PFSK-1 (cell line): ENCODE results near the gene FAM13A.

Experiments used
- FOXP2 ChIP-seq: optimal IDR thresholded peaks from 2 replicates; pipeline ENCODE3; 2011; ENCODE audit warnings: borderline replicate concordance, control low read depth, inconsistent platforms; ENCODE audit not compliant: insufficient read depth; ENCODE audit errors: extremely low read length, extremely low read depth
- POLR2AphosphoS5 ChIP-seq: IDR thresholded peaks from 2 replicates; pipeline ENCODE4 v1.6.1; 2012; ENCODE audit warnings: low read depth, mild to moderate bottlenecking, control low read depth, low read length, moderate library complexity
- SIN3A ChIP-seq: IDR thresholded peaks from 2 replicates; pipeline ENCODE4 v1.6.1; 2012; ENCODE audit warnings: mild to moderate bottlenecking, low read length, moderate library complexity, borderline replicate concordance; ENCODE audit not compliant: insufficient read depth
- TAF1 ChIP-seq: IDR thresholded peaks from 2 replicates; pipeline ENCODE4 v1.6.1; 2012; ENCODE audit warnings: low read length, control low read depth, borderline replicate concordance; ENCODE audit not compliant: insufficient read depth
- TF ChIP-seq, protein P1 (sequence below), 2 experiments: IDR thresholded peaks; 2 replicates each; pipeline versions ENCODE4 v1.6.1 to v1.8.0; 2011 to 2012; ENCODE audit warnings: low read depth in 2 of 2, low read length in 2 of 2, control low read depth in 1 of 2, inconsistent platforms in 1 of 2, mild to moderate bottlenecking in 1 of 2, moderate library complexity in 1 of 2; ENCODE audit not compliant: insufficient read depth in 1 of 2

DNA sequence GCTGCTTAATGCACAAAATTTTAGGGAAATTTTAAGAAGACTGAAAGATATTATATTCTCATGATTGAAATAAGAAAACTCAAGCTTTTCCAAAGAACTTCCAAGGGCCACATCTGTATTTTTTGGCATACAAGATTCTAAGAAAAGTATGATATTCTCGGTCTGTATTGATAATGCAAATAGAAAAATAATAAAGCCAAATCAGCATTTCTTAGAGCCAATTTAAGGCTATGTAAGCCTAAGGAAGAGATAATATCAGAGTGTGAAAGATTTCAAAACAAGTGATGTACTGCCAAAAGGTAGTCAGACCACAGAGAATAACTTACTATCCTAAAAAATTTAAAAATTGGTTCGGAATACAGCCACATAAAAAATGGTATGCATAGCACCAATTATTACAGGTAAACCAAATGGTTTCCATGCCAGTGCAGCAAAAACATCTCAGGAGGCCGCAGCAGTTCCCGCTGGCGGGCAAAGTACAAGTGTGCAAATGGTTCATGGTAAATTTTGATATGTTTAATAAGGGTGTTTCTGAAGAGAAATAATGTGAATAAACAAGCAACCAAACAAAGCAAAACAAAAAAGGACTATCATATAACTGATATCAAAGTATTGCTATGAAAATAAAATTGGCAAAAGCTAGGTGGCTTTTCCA, 324.1 kb downstream of the FAM13A start:
- no peak for TF ChIP-seq POLR2AphosphoS5
- TF ChIP-seq TAF1: no peak
- no peak for TF ChIP-seq SIN3A
- TF ChIP-seq, protein P1, sequence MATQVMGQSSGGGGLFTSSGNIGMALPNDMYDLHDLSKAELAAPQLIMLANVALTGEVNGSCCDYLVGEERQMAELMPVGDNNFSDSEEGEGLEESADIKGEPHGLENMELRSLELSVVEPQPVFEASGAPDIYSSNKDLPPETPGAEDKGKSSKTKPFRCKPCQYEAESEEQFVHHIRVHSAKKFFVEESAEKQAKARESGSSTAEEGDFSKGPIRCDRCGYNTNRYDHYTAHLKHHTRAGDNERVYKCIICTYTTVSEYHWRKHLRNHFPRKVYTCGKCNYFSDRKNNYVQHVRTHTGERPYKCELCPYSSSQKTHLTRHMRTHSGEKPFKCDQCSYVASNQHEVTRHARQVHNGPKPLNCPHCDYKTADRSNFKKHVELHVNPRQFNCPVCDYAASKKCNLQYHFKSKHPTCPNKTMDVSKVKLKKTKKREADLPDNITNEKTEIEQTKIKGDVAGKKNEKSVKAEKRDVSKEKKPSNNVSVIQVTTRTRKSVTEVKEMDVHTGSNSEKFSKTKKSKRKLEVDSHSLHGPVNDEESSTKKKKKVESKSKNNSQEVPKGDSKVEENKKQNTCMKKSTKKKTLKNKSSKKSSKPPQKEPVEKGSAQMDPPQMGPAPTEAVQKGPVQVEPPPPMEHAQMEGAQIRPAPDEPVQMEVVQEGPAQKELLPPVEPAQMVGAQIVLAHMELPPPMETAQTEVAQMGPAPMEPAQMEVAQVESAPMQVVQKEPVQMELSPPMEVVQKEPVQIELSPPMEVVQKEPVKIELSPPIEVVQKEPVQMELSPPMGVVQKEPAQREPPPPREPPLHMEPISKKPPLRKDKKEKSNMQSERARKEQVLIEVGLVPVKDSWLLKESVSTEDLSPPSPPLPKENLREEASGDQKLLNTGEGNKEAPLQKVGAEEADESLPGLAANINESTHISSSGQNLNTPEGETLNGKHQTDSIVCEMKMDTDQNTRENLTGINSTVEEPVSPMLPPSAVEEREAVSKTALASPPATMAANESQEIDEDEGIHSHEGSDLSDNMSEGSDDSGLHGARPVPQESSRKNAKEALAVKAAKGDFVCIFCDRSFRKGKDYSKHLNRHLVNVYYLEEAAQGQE (IDR thresholded peaks at IDR 0.05; ENCODE audit: insufficient read depth in 1 of 2, low read depth in 2 of 2, low read length in 2 of 2): no peak
- no peak for TF ChIP-seq FOXP2
